Measurements from ENCODE around the gene HDAC4.

DNA sequence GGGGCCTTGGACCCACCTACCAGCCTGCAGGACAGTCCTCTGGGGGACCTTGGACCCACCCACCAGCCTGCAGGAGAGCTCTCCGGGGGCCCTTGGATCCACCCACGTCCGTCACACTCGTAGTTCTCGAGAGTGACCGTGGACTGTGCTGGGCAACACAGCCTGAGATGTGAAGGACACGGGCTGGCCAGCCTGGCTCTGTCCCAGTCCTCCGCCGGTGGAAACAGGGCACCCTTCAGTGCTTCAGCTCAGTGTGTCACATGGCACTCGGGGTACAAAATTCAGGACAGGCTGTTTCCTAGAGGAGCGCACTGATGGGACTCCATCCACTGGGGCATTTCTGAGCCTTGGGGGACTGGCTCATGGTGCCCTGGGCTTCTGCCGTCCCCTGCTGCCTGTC lies 341.0 kb downstream of the HDAC4 start:
- TF ChIP-seq, protein P1, sequence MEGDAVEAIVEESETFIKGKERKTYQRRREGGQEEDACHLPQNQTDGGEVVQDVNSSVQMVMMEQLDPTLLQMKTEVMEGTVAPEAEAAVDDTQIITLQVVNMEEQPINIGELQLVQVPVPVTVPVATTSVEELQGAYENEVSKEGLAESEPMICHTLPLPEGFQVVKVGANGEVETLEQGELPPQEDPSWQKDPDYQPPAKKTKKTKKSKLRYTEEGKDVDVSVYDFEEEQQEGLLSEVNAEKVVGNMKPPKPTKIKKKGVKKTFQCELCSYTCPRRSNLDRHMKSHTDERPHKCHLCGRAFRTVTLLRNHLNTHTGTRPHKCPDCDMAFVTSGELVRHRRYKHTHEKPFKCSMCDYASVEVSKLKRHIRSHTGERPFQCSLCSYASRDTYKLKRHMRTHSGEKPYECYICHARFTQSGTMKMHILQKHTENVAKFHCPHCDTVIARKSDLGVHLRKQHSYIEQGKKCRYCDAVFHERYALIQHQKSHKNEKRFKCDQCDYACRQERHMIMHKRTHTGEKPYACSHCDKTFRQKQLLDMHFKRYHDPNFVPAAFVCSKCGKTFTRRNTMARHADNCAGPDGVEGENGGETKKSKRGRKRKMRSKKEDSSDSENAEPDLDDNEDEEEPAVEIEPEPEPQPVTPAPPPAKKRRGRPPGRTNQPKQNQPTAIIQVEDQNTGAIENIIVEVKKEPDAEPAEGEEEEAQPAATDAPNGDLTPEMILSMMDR (IDR thresholded peaks at IDR 0.05): no peak
- TF ChIP-seq POLR2AphosphoS5 (IDR thresholded peaks at IDR 0.05) (no peak), POLR2A (IDR thresholded peaks at IDR 0.05) (no peak)
